HG03097 (cell line): ENCODE measurements around the gene HUNK.

Experiments used
- ATAC-seq: cut with Tn5 transposase; IDR thresholded peaks from one replicate; pipeline ENCODE4 v1.9.1; 2021; ENCODE audit not compliant: unreplicated experiment, low FRiP score

The HUNK gene

GRCh38 chr21:31917108-31917507 is 44.3 kb downstream of the HUNK start:
- no peak for ATAC-seq

DNA sequence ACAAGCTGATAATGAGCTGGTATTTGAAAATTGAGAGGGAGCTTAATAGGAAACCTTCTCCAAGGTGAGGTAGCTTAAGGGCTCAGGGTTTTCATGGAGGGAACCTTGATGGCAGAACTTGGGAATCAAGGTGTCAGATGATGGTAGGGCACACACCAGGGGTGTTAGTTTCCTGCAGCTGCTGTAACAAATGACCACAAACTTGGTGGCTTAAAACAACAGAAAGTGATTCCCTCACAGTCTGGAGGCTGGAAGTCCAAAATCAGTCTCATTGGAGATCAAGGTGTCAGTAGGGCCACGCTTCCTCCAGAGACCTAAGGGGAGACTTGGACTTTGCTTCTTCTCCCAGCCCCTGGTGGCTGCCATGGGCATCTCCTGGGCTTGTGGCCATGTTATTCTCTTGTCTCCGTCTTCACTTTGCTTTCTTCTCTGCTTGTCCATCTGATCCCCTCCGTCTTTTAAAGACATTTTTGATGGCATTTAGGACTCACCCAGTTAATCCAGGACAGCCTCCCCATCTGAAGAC is 45.5 kb downstream of the HUNK start:
- ATAC-seq: no peak

GRCh38 chr21:31920275-31920674 is 47.5 kb downstream of the HUNK start:
- ATAC-seq: no peak

- ATAC-seq: no peak
These were observed 48.3 kb downstream of the HUNK start for GRCh38 chr21:31921079-31921478.

- no peak for ATAC-seq
These were observed 50.1 kb downstream of the HUNK start for GRCh38 chr21:31922881-31923280.

- ATAC-seq: no peak
These were observed 50.9 kb downstream of the HUNK start for GRCh38 chr21:31923756-31924155.

- no peak for ATAC-seq
These were observed 51.7 kb downstream of the HUNK start for GRCh38 chr21:31924548-31924947.

DNA sequence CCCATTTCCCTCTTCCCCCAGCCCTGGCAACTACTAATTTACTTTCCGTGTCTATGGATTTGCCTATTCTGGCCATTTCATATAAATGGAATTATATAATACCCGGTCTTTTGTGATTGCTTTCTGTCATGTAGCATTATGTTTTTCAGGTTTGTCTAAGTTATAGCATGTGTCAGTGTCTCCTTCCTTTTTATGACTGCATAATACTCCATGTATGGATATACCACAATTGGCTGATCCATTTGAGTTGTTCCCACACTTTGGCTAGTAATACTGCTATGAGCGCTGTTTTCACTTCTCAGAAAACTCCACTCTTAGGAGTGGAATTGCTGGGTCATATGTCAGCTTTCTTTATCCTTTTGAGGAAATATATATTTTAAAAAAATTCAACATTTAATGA is 53.7 kb downstream of the HUNK start:
- no peak for ATAC-seq

DNA sequence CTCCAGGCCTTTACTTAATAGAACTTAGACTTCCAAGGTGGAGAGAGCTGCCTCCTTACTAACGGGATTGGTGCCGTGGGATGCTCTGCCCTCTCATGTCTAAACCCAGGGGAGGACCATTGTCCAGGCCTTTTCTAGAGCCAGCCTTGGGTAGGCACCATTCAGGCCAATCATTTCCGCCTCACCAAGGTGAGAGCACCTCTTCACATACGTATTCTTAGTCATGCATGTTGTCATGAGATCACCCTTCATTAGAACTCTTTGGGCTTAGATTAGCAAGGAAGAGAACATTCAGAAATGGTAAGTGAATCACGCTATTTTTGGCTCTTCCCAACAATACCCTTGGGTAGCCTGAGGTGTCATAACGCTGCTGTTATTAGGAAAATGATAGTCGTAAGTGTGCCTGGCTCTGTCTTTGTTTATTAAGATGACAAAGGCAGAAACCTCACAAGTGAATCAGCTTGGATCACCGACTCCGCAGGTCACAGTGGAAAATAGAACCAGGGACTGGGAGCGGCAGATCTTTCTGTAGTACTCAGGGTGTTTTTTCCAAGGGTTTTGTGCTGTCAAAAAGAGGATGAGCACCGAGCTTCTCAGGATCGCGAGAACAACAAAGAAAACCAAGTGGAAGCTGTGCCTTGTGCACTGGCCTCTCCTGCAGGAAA is 55.0 kb downstream of the HUNK start:
- no peak for ATAC-seq

DNA sequence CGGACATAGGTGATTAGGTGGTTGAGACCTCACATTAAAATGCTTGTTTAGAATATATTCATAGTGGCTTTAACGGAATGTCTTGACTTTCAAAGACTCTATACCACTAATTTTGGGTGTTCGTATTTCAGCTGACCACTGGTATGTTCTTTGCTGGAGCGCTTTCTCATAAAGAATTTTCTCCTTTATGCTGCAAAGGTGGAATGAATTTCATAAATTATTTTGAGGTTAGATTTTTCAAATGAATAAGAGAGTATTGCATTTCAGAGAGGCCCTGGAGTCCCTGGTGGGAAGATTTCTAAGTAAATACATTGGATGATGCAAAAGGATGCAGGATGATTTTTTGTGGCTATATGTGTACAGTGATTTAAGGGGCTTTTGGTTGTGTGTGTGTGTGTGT is 55.8 kb downstream of the HUNK start:
- ATAC-seq: no peak

- ATAC-seq: no peak
These were observed 56.7 kb downstream of the HUNK start for GRCh38 chr21:31929548-31929947.

GRCh38 chr21:31930001-31930400 is 57.2 kb downstream of the HUNK start:
- ATAC-seq: no peak

DNA sequence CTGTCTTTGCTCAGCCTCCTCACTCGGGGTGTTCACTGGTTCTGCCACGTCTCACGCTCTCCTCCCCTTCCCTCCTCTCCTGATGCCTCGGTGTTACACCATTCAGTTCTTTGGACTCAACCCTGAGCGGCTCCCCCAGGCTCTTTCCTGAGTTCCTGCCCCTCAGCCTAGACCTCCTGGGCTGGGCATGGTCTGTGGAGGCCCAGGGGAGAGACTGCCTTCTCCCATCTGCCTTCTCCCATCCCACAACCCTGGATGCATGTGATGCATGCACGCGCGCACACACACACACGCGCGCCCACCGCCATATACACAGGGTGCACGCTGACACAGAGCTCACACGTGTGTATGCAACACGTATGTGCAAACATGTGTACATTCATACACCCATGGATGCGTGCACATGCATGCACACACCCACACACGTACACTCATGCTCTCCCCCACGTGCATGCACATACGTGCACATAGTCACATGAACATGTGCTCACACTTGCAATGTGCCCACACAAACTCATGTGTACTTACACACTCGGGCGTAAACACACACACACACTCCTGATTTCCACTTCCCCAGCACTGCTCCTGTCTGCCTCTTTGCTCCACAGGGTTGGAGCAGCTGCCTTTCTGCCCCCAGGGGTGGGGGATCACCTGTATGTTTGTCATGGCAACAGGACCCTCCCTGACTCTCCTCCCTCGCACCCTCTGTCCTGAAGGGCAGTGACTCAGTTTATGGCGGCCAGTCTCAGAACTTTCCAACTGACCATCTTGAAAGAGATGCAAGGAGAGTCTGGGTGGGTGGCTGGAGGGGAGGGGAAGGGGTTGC is 59.0 kb downstream of the HUNK start:
- ATAC-seq: no peak

DNA sequence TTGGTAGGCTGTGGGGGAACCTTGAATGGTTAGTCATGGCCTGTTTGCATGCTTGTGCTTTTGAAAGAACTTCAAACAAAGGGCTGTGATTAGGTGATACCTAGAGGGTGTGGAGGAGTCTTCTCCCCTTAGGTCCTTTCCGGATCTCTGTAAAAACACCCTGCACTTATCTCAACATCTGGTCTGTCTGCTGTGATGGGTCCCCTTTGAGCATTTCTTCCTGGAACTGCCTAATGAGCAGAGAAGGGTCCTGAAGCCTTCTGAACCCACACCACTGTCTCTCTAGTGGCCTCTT is 59.6 kb downstream of the HUNK start:
- ATAC-seq: no peak

- no peak for ATAC-seq
These were observed 64.5 kb downstream of the HUNK start for GRCh38 chr21:31937303-31937702.

DNA sequence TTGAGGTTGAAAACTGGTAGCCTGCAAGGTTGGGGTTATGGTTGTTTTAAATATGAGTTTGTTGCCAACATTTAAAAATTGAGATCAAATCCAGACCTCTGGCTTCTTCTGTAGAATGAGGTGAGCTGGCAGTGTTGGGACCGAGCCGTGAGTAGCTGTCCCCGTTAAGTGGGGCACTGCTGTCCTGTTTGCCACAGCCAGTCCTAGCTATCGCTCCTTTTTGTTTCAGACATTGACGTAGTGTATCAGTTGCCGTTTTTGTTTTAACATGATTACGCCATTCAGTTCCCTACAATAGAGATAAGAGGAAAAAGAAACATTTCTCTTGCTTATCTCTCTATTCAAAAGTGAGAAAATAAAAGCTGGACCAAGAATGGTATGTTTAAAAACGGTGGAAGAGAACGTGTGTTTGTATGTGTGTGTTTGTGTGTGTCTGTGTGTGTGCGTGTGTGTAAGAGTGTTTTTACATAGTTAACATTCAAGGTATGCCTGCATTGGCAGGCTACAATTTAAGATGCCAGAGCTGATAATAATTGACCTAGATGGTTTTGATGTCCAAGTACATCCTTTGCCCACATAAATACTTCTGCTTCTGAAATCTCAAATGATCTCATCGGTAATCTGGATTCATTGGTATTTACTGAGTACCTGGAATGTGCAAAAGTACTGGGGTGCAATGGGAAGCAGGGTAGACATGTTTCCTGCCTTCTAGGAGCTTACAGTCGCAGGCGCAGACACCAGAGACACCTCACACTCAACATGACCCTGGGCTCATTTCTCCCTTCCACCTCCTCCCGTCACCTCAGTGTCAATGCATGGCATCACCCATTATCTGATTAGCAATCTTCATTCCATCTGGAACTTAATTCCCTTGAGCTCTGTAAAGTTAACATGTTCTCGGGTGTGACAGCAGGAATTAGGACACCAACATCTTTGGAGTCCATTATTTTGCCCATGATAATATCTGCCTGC is 65.8 kb downstream of the HUNK start:
- ATAC-seq: no peak

DNA sequence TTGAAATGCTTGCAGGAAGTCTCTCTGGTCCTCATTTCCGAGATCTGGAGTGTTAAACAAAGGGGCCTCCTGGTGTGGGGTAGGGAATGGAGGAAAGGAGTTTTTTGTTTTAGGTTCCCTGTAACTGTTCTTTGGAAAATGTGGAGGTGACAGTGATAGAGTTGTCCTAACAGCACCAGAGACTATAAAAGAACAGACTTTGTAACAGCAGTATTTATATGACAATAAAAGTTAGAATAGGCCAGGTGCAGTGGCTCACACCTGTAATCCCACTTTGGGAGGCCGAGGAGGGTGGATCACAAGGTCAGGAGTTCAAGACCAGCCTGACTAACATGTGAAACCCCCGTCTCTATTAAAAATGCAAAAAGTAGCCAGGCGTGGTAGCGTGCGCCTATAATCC is 68.9 kb downstream of the HUNK start:
- no peak for ATAC-seq

DNA sequence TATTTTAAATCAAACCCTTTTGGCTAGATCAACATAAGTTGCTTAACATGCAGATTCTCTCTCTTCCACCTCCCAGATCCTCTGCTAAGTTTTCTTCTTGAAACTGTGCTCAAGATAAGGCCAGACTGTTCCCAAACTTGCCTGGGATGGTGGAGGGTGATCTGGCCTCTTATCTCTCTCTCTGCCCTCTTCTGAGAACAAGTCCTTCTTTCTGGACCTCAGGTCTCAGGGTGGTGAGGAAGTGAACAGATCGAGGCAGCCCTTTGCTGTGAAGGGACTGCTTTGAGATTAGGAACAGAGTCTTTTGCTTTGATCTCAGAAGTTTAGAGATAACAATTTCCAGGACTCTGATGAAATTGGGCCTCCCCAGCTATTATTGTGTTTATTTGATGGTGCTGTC is 70.7 kb downstream of the HUNK start:
- no peak for ATAC-seq

GRCh38 chr21:31945141-31945540 is 72.3 kb downstream of the HUNK start:
- ATAC-seq: no peak

GRCh38 chr21:31945546-31945945 is 72.7 kb downstream of the HUNK start:
- no peak for ATAC-seq

- no peak for ATAC-seq
These were observed 73.4 kb downstream of the HUNK start for GRCh38 chr21:31946231-31946630.
